ENCODE results near the gene HCRTR1. TPM values are rescaled to one million over a fixed set of nuclear protein-coding genes. Genes with fewer than 3 reads are reported as not detected.

Gene HCRTR1
- total RNA-seq, 1 donor from 2014 or later, result 0.73 TPM

DNA sequence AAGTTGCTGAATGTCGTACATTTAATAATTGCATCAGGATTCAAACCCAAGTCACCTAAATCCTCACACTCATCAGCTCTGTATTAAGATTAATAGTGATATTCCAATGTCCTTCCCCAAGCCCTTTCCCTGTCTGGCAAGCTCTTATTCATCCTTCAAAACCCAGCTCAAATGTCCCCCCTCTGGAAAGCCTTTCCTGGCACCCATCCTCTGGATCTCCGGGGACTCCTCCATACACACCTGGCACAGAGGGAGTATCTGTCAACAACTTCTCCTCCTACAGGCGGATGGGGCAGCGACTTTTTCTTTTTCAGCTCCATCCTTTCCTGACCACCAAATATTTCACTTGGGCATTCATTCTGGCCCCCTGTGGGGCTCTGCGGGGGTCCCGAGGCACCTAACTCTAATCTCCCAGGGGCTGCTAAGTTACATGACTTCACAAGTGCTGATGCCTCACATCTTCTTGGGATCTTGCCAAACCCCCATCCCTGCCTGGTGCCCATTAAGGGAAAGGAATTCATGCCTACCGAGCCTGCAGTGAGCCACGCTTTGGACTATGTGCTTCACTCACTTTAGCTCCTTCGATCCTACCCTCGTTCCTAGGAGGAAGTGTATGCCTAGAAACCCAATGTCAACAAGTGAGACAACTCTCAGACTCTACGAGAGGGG lies 25.9 kb upstream of the HCRTR1 start:
- no peak for DNase-seq (ENCODE audit: extremely low spot score, unreplicated experiment)
- Mint-ChIP-seq H3K4me1 (ENCODE audit: unreplicated experiment) (peaks cover 21% of the 10 kb centered on the region), H3K4me3 (ENCODE audit: unreplicated experiment) (no peak overlapping the region), H3K9me3 (ENCODE audit: unreplicated experiment) (no peaks in the 10 kb centered on the region), H3K27me3 (ENCODE audit: unreplicated experiment) (peaks cover 11% of the 10 kb centered on the region), H3K27ac (ENCODE audit: unreplicated experiment) (peak overlapping the region; percentile 40), H3K36me3 (ENCODE audit: unreplicated experiment) (no peaks in the 10 kb centered on the region)
- TF ChIP-seq, protein P1, sequence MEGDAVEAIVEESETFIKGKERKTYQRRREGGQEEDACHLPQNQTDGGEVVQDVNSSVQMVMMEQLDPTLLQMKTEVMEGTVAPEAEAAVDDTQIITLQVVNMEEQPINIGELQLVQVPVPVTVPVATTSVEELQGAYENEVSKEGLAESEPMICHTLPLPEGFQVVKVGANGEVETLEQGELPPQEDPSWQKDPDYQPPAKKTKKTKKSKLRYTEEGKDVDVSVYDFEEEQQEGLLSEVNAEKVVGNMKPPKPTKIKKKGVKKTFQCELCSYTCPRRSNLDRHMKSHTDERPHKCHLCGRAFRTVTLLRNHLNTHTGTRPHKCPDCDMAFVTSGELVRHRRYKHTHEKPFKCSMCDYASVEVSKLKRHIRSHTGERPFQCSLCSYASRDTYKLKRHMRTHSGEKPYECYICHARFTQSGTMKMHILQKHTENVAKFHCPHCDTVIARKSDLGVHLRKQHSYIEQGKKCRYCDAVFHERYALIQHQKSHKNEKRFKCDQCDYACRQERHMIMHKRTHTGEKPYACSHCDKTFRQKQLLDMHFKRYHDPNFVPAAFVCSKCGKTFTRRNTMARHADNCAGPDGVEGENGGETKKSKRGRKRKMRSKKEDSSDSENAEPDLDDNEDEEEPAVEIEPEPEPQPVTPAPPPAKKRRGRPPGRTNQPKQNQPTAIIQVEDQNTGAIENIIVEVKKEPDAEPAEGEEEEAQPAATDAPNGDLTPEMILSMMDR (IDR thresholded peaks at IDR 0.05), result no peak

DNA sequence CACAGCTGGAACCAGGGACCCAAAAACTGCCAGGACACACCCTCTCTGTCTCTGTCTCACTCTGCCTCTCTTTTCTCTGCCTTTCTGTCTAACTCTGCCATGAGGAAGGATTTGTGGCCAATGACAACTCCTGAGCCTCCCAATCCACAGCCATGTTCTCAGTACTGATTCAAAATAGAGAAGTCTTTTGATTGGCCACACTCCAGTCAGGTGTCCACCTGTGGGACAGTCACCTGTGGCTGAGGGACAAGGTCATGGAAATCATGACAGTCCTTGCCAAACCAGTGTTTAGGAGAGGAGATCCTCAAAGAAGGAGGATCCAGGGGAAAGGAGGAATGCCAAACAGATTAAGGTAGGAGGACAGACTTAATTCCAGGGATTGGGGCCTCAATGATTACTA lies 25.4 kb upstream of the HCRTR1 start:
- DNase-seq (ENCODE audit: extremely low spot score, unreplicated experiment), result no peak
- TF ChIP-seq, protein P1 (IDR thresholded peaks at IDR 0.05), result no peak
- Mint-ChIP-seq H3K9me3 (ENCODE audit: unreplicated experiment) (no peaks in the 10 kb centered on the region), H3K27ac (ENCODE audit: unreplicated experiment) (peak overlapping the region; percentile 40), H3K36me3 (ENCODE audit: unreplicated experiment) (no peaks in the 10 kb centered on the region), H3K4me1 (ENCODE audit: unreplicated experiment) (peaks cover 21% of the 10 kb centered on the region), H3K4me3 (ENCODE audit: unreplicated experiment) (no peak overlapping the region), H3K27me3 (ENCODE audit: unreplicated experiment) (peaks cover 16% of the 10 kb centered on the region)

DNA sequence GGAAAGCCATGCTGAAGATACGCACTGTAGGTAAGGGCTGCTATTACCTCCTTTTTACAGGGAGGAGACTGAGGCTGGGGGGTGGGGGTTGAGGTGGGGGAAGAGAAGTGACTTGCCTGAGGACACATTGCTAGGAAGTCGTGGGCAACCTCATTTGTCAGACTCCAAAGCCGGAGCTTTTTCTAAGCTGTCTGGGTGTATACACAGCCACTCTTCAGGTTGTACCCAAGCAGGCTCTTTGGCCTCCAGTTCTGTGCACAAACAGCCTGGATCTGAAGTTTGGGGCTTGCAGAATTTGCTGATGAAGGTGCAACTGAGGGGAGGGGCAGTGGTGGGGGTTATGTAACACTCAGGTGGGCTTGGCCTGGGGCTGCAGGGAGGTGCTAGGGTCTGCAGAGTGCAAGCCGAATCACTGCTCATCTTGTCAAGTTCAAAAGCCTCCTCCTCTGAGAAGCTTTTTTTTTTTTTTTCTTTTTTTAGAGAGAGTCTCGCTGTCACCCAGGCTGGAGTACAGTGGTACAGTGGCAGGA lies 24.3 kb upstream of the HCRTR1 start:
- Mint-ChIP-seq H3K4me1 (ENCODE audit: unreplicated experiment) (peaks cover 14% of the 10 kb centered on the region), H3K27ac (ENCODE audit: unreplicated experiment) (no peak overlapping the region), H3K9me3 (ENCODE audit: unreplicated experiment) (no peaks in the 10 kb centered on the region), H3K4me3 (ENCODE audit: unreplicated experiment) (no peak overlapping the region), H3K27me3 (ENCODE audit: unreplicated experiment) (peaks cover 21% of the 10 kb centered on the region), H3K36me3 (ENCODE audit: unreplicated experiment) (no peaks in the 10 kb centered on the region)
- TF ChIP-seq, protein P1 (IDR thresholded peaks at IDR 0.05), result no peak
- no peak for DNase-seq (ENCODE audit: extremely low spot score, unreplicated experiment)

DNA sequence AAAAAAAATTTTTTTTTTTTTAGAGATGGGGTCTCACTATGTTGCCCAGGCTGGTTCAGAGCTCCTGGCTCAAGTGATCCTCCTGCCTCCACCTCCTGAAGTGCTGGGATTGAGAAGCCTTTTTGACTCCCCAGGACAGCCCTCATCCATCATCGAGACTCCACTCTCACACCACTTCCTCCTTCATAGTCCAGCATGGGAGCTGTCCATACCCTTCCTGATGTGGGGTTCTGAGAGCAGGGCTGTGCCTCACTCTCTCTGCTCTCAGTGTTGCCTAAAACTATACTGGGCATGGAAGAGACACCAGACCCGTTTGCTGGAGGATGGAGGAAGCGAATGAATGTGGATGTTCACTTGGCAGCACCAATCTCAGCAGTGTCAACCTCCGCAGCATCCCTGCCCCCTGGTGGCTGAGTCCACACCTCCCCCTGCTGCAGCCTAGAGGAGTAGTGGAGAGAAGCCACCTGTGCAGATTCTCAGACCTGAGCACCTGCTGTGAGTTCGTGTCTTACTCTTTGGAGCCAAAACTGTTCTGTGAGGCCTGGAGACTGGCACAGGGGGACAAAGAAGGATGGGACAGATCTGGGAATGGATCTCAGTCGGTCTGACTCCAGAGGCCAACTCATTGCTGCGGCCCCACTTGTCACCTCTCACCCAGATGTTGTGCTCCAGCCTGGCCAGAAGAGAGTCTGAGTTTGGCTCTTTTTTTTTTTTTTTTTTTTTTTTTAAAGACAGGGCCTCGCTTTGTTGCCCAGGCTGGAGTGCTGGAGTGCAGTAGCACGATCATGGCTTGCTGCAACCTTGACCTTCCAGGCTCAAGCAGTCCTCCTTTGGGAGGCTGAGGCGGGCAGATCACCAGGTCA lies 23.5 kb upstream of the HCRTR1 start:
- Mint-ChIP-seq H3K27ac (ENCODE audit: unreplicated experiment) (no peak overlapping the region), H3K4me3 (ENCODE audit: unreplicated experiment) (no peak overlapping the region), H3K4me1 (ENCODE audit: unreplicated experiment) (peaks cover 14% of the 10 kb centered on the region), H3K27me3 (ENCODE audit: unreplicated experiment) (peaks cover 21% of the 10 kb centered on the region), H3K9me3 (ENCODE audit: unreplicated experiment) (no peaks in the 10 kb centered on the region), H3K36me3 (ENCODE audit: unreplicated experiment) (no peaks in the 10 kb centered on the region)
- TF ChIP-seq, protein P1 (IDR thresholded peaks at IDR 0.05), result peak; percentile 83
- no peak for DNase-seq (ENCODE audit: extremely low spot score, unreplicated experiment)
